Hepatocyte (in vitro differentiated cells): ENCODE data around the gene SERP2.

Experiments
- CTCF ChIP-seq: fragments of 200-600 bp; sonication (generic); IDR thresholded peaks from 2 replicates; pipeline ENCODE4 v1.5.1; 2016; ENCODE audit warnings: antibody characterized with exemption, mild to moderate bottlenecking; ENCODE audit not compliant: poor library complexity
- EZH2 ChIP-seq: fragments of 200-600 bp; sonication (generic); IDR thresholded peaks from 2 replicates; pipeline ENCODE4 v1.6.1; 2016; ENCODE audit warnings: antibody characterized with exemption, mild to moderate bottlenecking, borderline replicate concordance

DNA sequence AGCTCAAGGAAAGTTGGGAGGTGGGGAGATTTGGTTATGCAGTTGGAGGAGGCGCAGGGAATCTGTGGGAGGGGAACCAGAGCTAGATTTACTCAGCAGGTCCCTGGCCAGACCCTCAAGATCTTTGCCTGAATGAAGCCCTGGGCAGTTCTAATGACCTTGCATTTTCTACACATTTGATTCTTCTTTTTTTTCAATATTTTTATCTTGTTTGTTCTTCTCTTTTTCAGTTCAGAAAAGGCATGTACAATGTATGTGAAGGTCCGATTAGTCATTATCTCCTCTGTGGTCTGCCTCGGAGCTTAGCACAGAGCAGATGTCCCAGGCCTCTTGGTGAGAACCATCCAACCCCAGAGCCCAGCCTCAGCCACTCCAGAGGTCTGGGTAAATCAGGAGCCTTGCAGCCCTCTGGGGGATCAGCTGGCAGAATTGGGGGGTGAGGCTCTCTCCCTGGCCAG is 24.2 kb downstream of the SERP2 start:
- TF ChIP-seq CTCF, result no peak
- TF ChIP-seq EZH2, result no peak
